Panc1 (cell line): ENCODE measurements around the gene PCCA. TPM values are rescaled to one million over a fixed set of nuclear protein-coding genes. Genes with fewer than 3 reads are reported as not detected.

Experiments
- ATAC-seq: fragments of 200-7000 bp; cut with Tn5 transposase; 2 replicates; pipeline ENCODE4 v1.9.1; 2020; ENCODE audit warnings: mild to moderate bottlenecking, moderate library complexity
- BruUV-seq: library from RNA; stranded (reverse); fragments of 400-500 nt; replicated peaks from 2 replicates; lab custom pipeline; 2021; lab: Mats Ljungman, UMichigan
- CTCF ChIA-PET: fragments of 300-600 bp; sonication (Branson Sonifier 250); formaldehyde crosslinking; loops from one replicate; lab custom pipeline; 2022; ENCODE audit warnings: antibody characterized with exemption; lab: Charles Lee
- POLR2A ChIA-PET: fragments of 300-600 bp; sonication (Branson Sonifier 250); formaldehyde crosslinking; loops from one replicate; lab custom pipeline; 2022; ENCODE audit warnings: antibody characterized with exemption; lab: Charles Lee
- DNase-seq: peaks from one replicate; pipeline ENCODE4 v3.0.0-alpha.2; 2010; ENCODE audit warnings: low read depth, low spot score
- H3K27ac ChIP-seq: 2 replicates; pipeline ENCODE4 v1.5.1; 2011; ENCODE audit warnings: mild to moderate bottlenecking, low read length, inconsistent platforms
- H3K27me3 ChIP-seq: fragments of 200-500 bp; sonication (Bioruptor generic); 2 replicates; pipeline ENCODE4 v1.6.0; 2014; ENCODE audit warnings: low read length, inconsistent platforms; ENCODE audit not compliant: control insufficient read depth, insufficient read depth
- H3K36me3 ChIP-seq: fragments of 200-500 bp; sonication (Bioruptor generic); 2 replicates; pipeline ENCODE4 v1.5.1; 2014; ENCODE audit warnings: inconsistent platforms, mild to moderate bottlenecking, low read length, moderate library complexity; ENCODE audit not compliant: control insufficient read depth, insufficient read depth
- H3K4me1 ChIP-seq: 2 replicates; pipeline ENCODE4 v1.5.1; 2011; ENCODE audit warnings: inconsistent platforms, mild to moderate bottlenecking, low read length, moderate library complexity; ENCODE audit not compliant: control insufficient read depth, insufficient read depth
- H3K4me3 ChIP-seq, 2 experiments: 2 replicates each; pipeline ENCODE4 v1.5.1; 2011 to 2012; ENCODE audit warnings: low read depth in 2 of 2, low read length in 2 of 2, mild to moderate bottlenecking in 2 of 2, inconsistent platforms in 1 of 2, moderate library complexity in 1 of 2
- H3K9me3 ChIP-seq: fragments of 200-500 bp; sonication (Bioruptor generic); 2 replicates; pipeline ENCODE4 v1.5.1; 2014; ENCODE audit warnings: low read depth, mild to moderate bottlenecking, inconsistent platforms, low read length, moderate library complexity; ENCODE audit not compliant: control insufficient read depth, insufficient read depth
- CTCF ChIP-seq: fragments of 450-650 bp; IDR thresholded peaks from 2 replicates; pipeline ENCODE4 v1.5.1; 2017; ENCODE audit warnings: mild to moderate bottlenecking
- POLR2AphosphoS5 ChIP-seq: IDR thresholded peaks from 2 replicates; pipeline ENCODE4 v1.6.1; 2012; ENCODE audit warnings: mild to moderate bottlenecking, low read depth, low read length, moderate library complexity
- SIN3A ChIP-seq: IDR thresholded peaks from 2 replicates; pipeline ENCODE4 v1.6.1; 2012; ENCODE audit warnings: low read depth, mild to moderate bottlenecking, low read length, moderate library complexity, borderline replicate concordance; ENCODE audit not compliant: insufficient read depth
- TCF7L2 ChIP-seq: IDR thresholded peaks from 2 replicates; pipeline ENCODE4 v1.6.1; 2011; ENCODE audit warnings: mild to moderate bottlenecking, low read depth, low read length, inconsistent platforms
- in situ Hi-C: cut with HindIII; loops from 2 replicates; pipeline ENCODE4 v1.10.0; 2016; ENCODE audit warnings: low sequenced_read_pairs, low pct_unique_long_range_greater_than_20kb
- intact Hi-C: fragments of 100-400 bp; cut with micrococcal nuclease; formaldehyde crosslinking; loops from one replicate; pipeline ENCODE4 v1.10.0; 2022; ENCODE audit not compliant: unreplicated experiment
- total RNA-seq: library from RNA; stranded (reverse); gene quantifications from one replicate; pipeline ENCODE4 v1.2.1, GENCODE V29; 2021; ENCODE audit not compliant: unreplicated experiment
- TF ChIP-seq, protein P1 (sequence below), 2 experiments: IDR thresholded peaks; 2 replicates each; pipeline ENCODE4 v1.6.1; 2011 to 2012; ENCODE audit warnings: low read depth in 2 of 2, control low read depth in 1 of 2, low read length in 1 of 2, mild to moderate bottlenecking in 1 of 2, moderate library complexity in 1 of 2; ENCODE audit not compliant: insufficient read depth in 1 of 2

Gene PCCA
- total RNA-seq, 1 experiment from 2014 or later: 14.7 TPM

DNA sequence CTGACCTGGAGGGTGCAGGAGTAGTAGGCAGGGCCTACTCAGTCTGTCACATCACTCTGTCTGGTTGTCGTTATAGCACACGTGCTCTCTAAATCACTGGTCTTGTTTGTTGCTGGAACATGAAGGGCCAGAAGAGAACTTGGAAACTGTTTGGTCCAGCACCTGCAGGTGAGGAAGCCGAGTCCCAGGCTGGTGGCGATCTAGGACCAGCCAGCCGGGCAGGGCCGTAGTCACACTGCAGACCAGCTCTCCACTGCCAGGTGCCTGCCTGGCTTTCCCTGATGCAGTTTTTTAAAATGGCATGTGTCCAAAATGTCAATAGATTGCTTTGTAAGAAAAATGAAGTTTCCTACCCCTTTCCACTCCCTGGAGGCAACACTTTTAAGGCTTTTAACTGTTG lies 446.0 kb downstream of the PCCA start:
- H3K4me3 ChIP-seq: no peak overlapping the region
- no TSS peak for BruUV-seq
- H3K36me3 ChIP-seq: no peaks in the 10 kb centered on the region
- H3K27me3 ChIP-seq: no peaks in the 10 kb centered on the region
- ChIA-PET CTCF (no interaction called here), POLR2A (no interaction called here)
- no peak overlapping the region for H3K27ac ChIP-seq
- in situ Hi-C loops (no loop called here), intact Hi-C loops (no loop called here)
- DNase-seq (no peak), ATAC-seq (no peak)
- no peaks in the 10 kb centered on the region for H3K9me3 ChIP-seq
- TF ChIP-seq, protein P1, sequence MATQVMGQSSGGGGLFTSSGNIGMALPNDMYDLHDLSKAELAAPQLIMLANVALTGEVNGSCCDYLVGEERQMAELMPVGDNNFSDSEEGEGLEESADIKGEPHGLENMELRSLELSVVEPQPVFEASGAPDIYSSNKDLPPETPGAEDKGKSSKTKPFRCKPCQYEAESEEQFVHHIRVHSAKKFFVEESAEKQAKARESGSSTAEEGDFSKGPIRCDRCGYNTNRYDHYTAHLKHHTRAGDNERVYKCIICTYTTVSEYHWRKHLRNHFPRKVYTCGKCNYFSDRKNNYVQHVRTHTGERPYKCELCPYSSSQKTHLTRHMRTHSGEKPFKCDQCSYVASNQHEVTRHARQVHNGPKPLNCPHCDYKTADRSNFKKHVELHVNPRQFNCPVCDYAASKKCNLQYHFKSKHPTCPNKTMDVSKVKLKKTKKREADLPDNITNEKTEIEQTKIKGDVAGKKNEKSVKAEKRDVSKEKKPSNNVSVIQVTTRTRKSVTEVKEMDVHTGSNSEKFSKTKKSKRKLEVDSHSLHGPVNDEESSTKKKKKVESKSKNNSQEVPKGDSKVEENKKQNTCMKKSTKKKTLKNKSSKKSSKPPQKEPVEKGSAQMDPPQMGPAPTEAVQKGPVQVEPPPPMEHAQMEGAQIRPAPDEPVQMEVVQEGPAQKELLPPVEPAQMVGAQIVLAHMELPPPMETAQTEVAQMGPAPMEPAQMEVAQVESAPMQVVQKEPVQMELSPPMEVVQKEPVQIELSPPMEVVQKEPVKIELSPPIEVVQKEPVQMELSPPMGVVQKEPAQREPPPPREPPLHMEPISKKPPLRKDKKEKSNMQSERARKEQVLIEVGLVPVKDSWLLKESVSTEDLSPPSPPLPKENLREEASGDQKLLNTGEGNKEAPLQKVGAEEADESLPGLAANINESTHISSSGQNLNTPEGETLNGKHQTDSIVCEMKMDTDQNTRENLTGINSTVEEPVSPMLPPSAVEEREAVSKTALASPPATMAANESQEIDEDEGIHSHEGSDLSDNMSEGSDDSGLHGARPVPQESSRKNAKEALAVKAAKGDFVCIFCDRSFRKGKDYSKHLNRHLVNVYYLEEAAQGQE (IDR thresholded peaks at IDR 0.05; ENCODE audit: insufficient read depth in 1 of 2, low read depth in 2 of 2, low read length in 1 of 2): no peak
- no peak for TF ChIP-seq SIN3A
- H3K4me1 ChIP-seq: no peaks in the 10 kb centered on the region

DNA sequence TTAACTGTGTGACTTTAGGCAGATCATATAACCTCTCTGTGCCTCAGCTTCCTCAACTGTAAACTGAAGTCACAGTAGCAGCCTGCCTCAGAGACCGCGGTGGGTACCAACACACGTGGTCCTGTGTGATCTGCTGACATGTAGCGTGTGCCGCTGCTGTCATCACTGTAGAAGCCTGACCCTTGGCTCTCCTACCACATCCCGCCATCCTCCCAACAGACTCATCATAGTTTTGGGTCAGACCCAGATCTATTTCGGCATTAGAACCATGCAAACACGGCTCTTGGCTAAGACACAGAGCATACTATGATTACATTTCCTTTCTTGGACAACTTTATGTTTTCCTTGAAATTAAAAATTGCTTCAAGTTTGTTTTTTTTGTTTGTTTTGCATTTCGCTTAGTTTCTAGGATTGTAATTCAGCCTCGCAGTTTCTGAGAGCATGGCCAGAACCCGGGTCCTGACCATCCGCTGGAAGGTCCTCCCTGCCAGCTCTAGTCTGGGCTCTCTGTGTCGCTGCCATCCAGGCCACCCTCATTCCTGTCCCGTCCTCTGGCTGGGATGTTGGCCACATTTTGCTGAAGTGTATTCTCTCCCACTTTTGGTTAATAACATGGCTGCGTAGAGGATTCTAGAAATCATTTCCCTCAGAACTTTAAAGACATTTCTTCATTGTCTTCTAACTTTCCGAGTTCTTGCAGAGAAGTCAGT lies 446.7 kb downstream of the PCCA start:
- Histone ChIP-seq H3K9me3 (no peaks in the 10 kb centered on the region), H3K27ac (no peak overlapping the region), H3K27me3 (no peaks in the 10 kb centered on the region), H3K4me3 (no peak overlapping the region), H3K36me3 (no peaks in the 10 kb centered on the region), H3K4me1 (no peaks in the 10 kb centered on the region)
- ATAC-seq (no peak), DNase-seq (no peak)
- ChIA-PET CTCF (no interaction called here), POLR2A (interaction anchor here (0.6 kb wide), 1 partner anchor 15 kb away, joined by 3 read pairs; no protein-coding TSS in a partner anchor)
- BruUV-seq: no TSS peak
- intact Hi-C loops: no loop called here
- TF ChIP-seq CTCF: no peak
- TF ChIP-seq TCF7L2: no peak
- no peak for TF ChIP-seq SIN3A
- TF ChIP-seq, protein P1 (IDR thresholded peaks at IDR 0.05; ENCODE audit: insufficient read depth in 1 of 2, low read depth in 2 of 2, low read length in 1 of 2): no peak
- TF ChIP-seq POLR2AphosphoS5: no peak
- in situ Hi-C loops: no loop called here
